ENCODE results near the gene ACE.

GRCh38 chr17:63497708-63498483 is 21.0 kb downstream of the ACE start:
- TF ChIP-seq CTCF (IDR thresholded peaks at IDR 0.05; ENCODE audit: insufficient read depth, low read depth, low read length) (no peak), EZH2 (IDR thresholded peaks at IDR 0.05; ENCODE audit: insufficient read depth, low read length) (no peak)

All from astrocyte (in vitro differentiated cells and primary cell).